ENCODE data around the gene DSG1.
"Not testable (repeated sequence)": the region's sequence is repeated elsewhere in the genome, so short reads cannot be mapped to it uniquely, and the experiment has no call there.

DNA sequence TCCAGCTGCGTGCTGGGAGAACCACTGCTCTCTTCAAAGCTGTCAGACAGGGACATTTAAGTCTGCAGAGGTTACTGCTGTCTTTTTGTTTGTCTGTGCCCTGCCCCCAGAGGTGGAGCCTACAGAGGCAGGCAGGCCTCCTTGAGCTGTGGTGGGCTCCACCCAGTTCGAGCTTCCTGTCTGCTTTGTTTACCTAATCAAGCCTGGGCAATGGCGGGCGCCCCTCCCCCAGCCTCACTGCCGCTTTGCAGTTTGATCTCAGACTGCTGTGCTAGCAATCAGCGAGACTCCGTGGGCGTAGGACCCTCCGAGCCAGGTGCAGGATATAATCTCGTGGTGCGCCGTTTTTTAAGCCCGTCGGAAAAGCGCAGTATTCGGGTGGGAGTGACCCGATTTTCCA, 35.4 kb downstream of the DSG1 start:
- not testable (repeated sequence) for TF ChIP-seq YY1 (IDR thresholded peaks at IDR 0.05; ENCODE audit: insufficient read depth, insufficient read length); SUZ12 (IDR thresholded peaks at IDR 0.05; ENCODE audit: extremely low read depth, insufficient read depth, insufficient read length)
